Measurements from ENCODE around the gene CASP10. TPM values are rescaled to one million over a fixed set of nuclear protein-coding genes. Genes with fewer than 3 reads are reported as not detected.

Gene CASP10
- total and polyA plus RNA-seq, 9 of the 15 experiments (the other 6 are each of a cell fraction or from before 2014, with no cell fraction given), result 7.1 to 20.4 (median 10.8) TPM

GRCh38 chr2:201200345-201200744 lies 17.4 kb downstream of the CASP10 start:
- Histone ChIP-seq H3K36me3 (ENCODE audit: control insufficient read depth, insufficient read depth, low read length) (peaks cover 46% of the 10 kb centered on the region), H3K4me3 (no peak overlapping the region), H3K4me2 (ENCODE audit: insufficient read depth, low read length) (no peak overlapping the region), H3K9me3 (replicated peaks; ENCODE audit: control insufficient read depth, insufficient read depth, low read depth, low read length) (no peaks in the 10 kb centered on the region), H4K20me1 (replicated peaks; ENCODE audit: control insufficient read depth, insufficient read depth, low read length) (no peaks in the 10 kb centered on the region), H3K27ac (ENCODE audit: extremely low read depth, low read depth, low read length) (no peak overlapping the region), H3K9me1 (ENCODE audit: control insufficient read depth, insufficient read depth, low read length) (no peaks in the 10 kb centered on the region), H2AFZ (ENCODE audit: low read depth, low read length) (no peak overlapping the region), H3K79me2 (ENCODE audit: control insufficient read depth, insufficient read depth, low read length) (no peaks in the 10 kb centered on the region), H3K4me1 (replicated peaks in 1 of 2; ENCODE audit: control insufficient read depth in 2 of 2, insufficient read depth in 2 of 2, low read length in 2 of 2) (peaks cover 7 to 8% of the 10 kb centered on the region in 2 experiments; a peak in 3 of 5 replicates), H3K27me3 (ENCODE audit: control insufficient read depth in 2 of 2, insufficient read depth in 2 of 2, low read length in 2 of 2) (no peaks in the 10 kb centered on the region), H3K9ac (ENCODE audit: insufficient read depth in 1 of 2, low read depth in 2 of 2, low read length in 2 of 2) (no peak overlapping the region)
- ChIA-PET CTCF (ENCODE audit: low intra/inter-chr PET ratio) (no interaction called here), POLR2A (interaction anchor here (1.2 kb wide), 1 partner anchor 9 kb away, joined by 4 read pairs; no protein-coding TSS in a partner anchor)
- WGBS (ENCODE audit: insufficient coverage, low coverage, missing lambda C conversion rate), result 89% methylated on average over 8 of the region's 8 CpGs
- ATAC-seq (no peak), FAIRE-seq (no peak), DNase-seq (ENCODE audit: extremely low read depth in 1 of 4, low spot score in 3 of 4) (no peak)
- intact Hi-C loops (cut with micrococcal nuclease) (no loop called here), in situ Hi-C loops (cut with MboI) (loop anchor here (25.0 kb wide), 1 partner anchor 1238 kb away; the partner anchor contains the start of genes MAIP1 and TYW5)
- TF ChIP-seq ASH1L (IDR thresholded peaks at IDR 0.05; ENCODE audit: borderline replicate concordance, low read depth, partially characterized antibody) (no peak), EP300 (IDR thresholded peaks at IDR 0.05; ENCODE audit: low read length) (no peak), DNMT1 (IDR thresholded peaks at IDR 0.05) (no peak), TEAD4 (IDR thresholded peaks at IDR 0.05; ENCODE audit: low read length) (no peak), TEAD4 (CRISPR knock-in tag; IDR thresholded peaks at IDR 0.05; ENCODE audit: borderline replicate concordance) (no peak), SUPT5H (IDR thresholded peaks at IDR 0.05) (no peak), NR2F6 (CRISPR knock-in tag; IDR thresholded peaks at IDR 0.05) (no peak), YY1 (IDR thresholded peaks at IDR 0.05; ENCODE audit: borderline replicate concordance in 1 of 3, control insufficient read depth in 1 of 3, extremely low read depth in 1 of 3, insufficient read depth in 3 of 3, insufficient read length in 1 of 3, insufficient replicate concordance in 2 of 3, low read depth in 1 of 3, low read length in 2 of 3) (no peak), HDAC8 (tag; IDR thresholded peaks at IDR 0.05) (no peak), ARID4B (CRISPR knock-in tag; IDR thresholded peaks at IDR 0.05) (no peak)
- BruUV-seq (replicated peaks), result no TSS peak

Measured in K562 (cell line).